Ovary (tissue), 9 donors: Measurements from ENCODE around the gene ITGAE. TPM values are rescaled to one million over a fixed set of nuclear protein-coding genes. Genes with fewer than 3 reads are reported as not detected.

ENCODE experiments used
- DNase-seq, 5 donors: peaks; one replicate each; pipeline ENCODE4 v3.0.0-alpha.2; 2019 to 2020
- H3K27ac ChIP-seq, 2 donors: fragments of 200-600 bp; one replicate each; pipeline versions ENCODE4 v1.5.1 to v1.8.0; 2019 to 2022
- H3K27me3 ChIP-seq: fragments of 200-600 bp; one replicate; pipeline ENCODE4 v1.8.0; 2022
- H3K36me3 ChIP-seq: fragments of 200-600 bp; sonication (generic); one replicate; pipeline ENCODE4 v1.5.1; 2019
- H3K4me1 ChIP-seq: one replicate; pipeline ENCODE4 v1.8.1; 2013; ENCODE audit warnings: mild to moderate bottlenecking, moderate library complexity; ENCODE audit not compliant: insufficient read depth
- H3K4me3 ChIP-seq: fragments of 200-600 bp; sonication (generic); one replicate; pipeline ENCODE4 v1.5.1; 2017
- H3K9me3 ChIP-seq, 2 donors: fragments of 200-600 bp in 1 of 2; sonication (generic) in 1 of 2; one replicate each; pipeline versions ENCODE4 v1.5.1 to v1.8.1; 2013 to 2019; ENCODE audit warnings: mild to moderate bottlenecking in 1 of 2, moderate library complexity in 1 of 2
- EP300 ChIP-seq: sonication (generic); formaldehyde crosslinking; IDR thresholded peaks from one replicate; pipeline ENCODE4 v1.6.1; 2017; ENCODE audit warnings: antibody characterized with exemption
- POLR2A ChIP-seq: fragments of 450-650 bp; IDR thresholded peaks from one replicate; pipeline ENCODE4 v1.6.1; 2017; ENCODE audit warnings: antibody characterized with exemption, mild to moderate bottlenecking, moderate library complexity
- WGBS, 3 donors: extraction: QIAGEN DNeasy Blood & Tissue Kit in 1 of 3; methylation state at CpG; one replicate each; pipeline versions ENCODE4 v1.1.5 to v1.1.7; 2013 to 2017; 5-methylcytosine and 5-hydroxymethylcytosine counted together
- intact Hi-C, 4 donors: fragments of 100-400 bp; cut with DNase I; formaldehyde crosslinking; loops; one replicate each; pipeline versions ENCODE4 v1.11.0 to v1.15.1; 2022 to 2023
- polyA plus RNA-seq, 2 donors: library from polyadenylated mRNA; stranded (reverse); fragments of 200-250 nt in 1 of 2; fragments of 350-450 nt in 1 of 2; fragmentation: Illumina TruSeq in 1 of 2; extraction: RNeasy Lipid Tissue Mini Kit (QIAGEN cat#74804) in 1 of 2; gene quantifications; one replicate each; pipeline ENCODE4 v1.2.3, GENCODE V29; 2013 to 2014
- total RNA-seq, 7 donors: library from RNA; depleted of rRNA in 2 of 7; stranded (reverse); fragments of >200 nt in 2 of 7; fragmentation: NEBNext Ultra II Directional in 3 of 7; extraction: Animal tissue kit (Norgen Biotek cat#: 25700) in 3 of 7; gene quantifications; one replicate each; pipeline versions ENCODE4 v1.1.0 to v1.2.4, GENCODE V29; 2016 to 2023
- TF ChIP-seq, protein P1 (sequence below), 3 donors: fragments of 450-650 bp in 2 of 3; fragments of 200-600 bp in 1 of 3; IDR thresholded peaks; one replicate each; pipeline versions ENCODE4 v1.5.1 to v1.8.0; 2016 to 2022; ENCODE audit warnings: antibody characterized with exemption in 3 of 3, mild to moderate bottlenecking in 1 of 3
- donor health status: DM: no; HTN: no; CAD: no; lungs with moderate emphysema.
- donor health status: DM: no; HTN: no; CAD: no.
- donor health status: Bipolar disorder and iron deficiency.
- donor health status: DM: yes; HTN: yes; CAD: no.
- donor health status: DM: no; HTN: no; CAD: no.
- donor health status: DM: yes; HTN: yes; CAD: no.

The ITGAE gene
- total and polyA plus RNA-seq, 9 donors, result 13.3 to 27.0 (median 17.2) TPM

DNA sequence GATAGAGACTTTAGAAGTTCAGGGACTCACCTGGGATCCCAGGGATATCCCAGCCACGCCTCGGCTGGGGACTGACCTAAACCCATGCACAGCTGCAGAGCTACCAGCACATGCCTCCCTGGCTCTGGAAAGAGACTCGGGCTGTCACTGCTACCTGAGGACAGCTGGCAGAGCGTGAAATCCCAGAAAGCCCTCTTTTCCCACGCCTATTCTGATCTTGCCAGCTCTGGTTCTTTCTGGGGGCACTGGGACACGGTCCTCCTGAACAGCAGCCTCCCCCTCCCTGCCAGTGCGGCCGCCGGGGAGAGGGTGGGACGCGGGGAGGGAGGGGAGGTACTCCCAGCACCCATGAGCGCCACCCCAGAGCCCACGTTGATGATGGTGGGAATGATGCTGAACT lies 115.8 kb downstream of the ITGAE start:
- no peak for TF ChIP-seq EP300
- no peak for TF ChIP-seq POLR2A
- TF ChIP-seq, protein P1, sequence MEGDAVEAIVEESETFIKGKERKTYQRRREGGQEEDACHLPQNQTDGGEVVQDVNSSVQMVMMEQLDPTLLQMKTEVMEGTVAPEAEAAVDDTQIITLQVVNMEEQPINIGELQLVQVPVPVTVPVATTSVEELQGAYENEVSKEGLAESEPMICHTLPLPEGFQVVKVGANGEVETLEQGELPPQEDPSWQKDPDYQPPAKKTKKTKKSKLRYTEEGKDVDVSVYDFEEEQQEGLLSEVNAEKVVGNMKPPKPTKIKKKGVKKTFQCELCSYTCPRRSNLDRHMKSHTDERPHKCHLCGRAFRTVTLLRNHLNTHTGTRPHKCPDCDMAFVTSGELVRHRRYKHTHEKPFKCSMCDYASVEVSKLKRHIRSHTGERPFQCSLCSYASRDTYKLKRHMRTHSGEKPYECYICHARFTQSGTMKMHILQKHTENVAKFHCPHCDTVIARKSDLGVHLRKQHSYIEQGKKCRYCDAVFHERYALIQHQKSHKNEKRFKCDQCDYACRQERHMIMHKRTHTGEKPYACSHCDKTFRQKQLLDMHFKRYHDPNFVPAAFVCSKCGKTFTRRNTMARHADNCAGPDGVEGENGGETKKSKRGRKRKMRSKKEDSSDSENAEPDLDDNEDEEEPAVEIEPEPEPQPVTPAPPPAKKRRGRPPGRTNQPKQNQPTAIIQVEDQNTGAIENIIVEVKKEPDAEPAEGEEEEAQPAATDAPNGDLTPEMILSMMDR (IDR thresholded peaks at IDR 0.05), result no peak
- H3K9me3 ChIP-seq, result no peaks in the 10 kb centered on the region
- H3K36me3 ChIP-seq, result no peaks in the 10 kb centered on the region
- H3K4me1 ChIP-seq, result no peaks in the 10 kb centered on the region
- WGBS, 3 donors, result 16 to 22% (median 17%) methylated on average over 13 of the region's 13 CpGs
- DNase-seq, result no peak
- no peaks in the 10 kb centered on the region for H3K27me3 ChIP-seq
- intact Hi-C loops, result no loop called here
- H3K4me3 ChIP-seq, result no peak overlapping the region
- no peak overlapping the region for H3K27ac ChIP-seq

DNA sequence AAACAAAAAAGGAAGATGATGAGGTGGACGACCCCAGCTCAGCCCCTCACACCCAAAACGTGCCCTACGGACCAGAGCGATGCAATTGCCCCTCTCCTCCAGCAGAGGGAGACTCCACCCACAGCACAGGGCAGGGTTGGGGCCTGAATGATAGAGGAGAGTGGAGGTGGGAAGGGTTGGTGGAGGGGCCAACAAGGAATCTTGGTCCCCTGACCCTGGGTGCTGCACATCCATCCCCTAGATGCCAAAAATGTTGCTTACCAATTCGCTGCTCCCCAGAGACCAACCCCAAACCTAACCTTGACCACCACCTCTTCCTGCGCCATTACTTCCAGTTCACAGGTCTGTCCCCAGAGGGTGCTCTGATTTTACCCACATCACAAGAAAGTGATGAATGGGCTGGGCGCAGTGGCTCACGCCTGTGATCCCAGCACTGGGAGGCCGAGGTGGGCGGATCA lies 117.9 kb downstream of the ITGAE start:
- TF ChIP-seq, protein P1 (IDR thresholded peaks at IDR 0.05), result peak; percentile 18 to 33 (median 22)
- TF ChIP-seq EP300 (no peak), POLR2A (no peak)
- intact Hi-C loops, result no loop called here
- no peaks in the 10 kb centered on the region for H3K27me3 ChIP-seq
- H3K9me3 ChIP-seq, result no peaks in the 10 kb centered on the region
- no peak overlapping the region for H3K27ac ChIP-seq
- H3K4me3 ChIP-seq, result no peak overlapping the region
- DNase-seq, result no peak
- no peaks in the 10 kb centered on the region for H3K36me3 ChIP-seq
- 35 to 40% (median 36%) methylated on average over 10 of the region's 10 CpGs for WGBS, 3 donors
- no peaks in the 10 kb centered on the region for H3K4me1 ChIP-seq

DNA sequence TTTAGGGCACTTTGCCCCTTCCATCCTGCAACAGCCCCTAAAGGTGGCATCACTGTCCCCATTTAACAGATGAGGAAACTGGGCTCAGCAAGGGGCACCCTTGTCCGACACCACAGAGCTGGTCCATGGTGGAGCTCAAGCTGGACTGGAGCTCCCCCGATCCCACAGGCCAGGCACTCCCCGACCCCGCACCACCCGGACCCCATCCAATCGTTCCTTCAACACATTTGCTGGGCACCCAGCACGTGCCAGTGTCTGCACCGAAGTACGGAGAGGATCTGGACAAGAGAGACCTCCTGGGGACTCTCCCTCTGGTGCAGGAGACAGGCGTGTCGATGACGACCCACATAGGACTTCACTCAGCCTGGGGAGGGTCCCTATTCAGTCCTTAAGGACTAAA lies 119.0 kb downstream of the ITGAE start:
- H3K4me3 ChIP-seq, result no peak overlapping the region
- H3K36me3 ChIP-seq, result no peaks in the 10 kb centered on the region
- H3K27me3 ChIP-seq, result no peaks in the 10 kb centered on the region
- WGBS, 3 donors, result 86 to 89% (median 87%) methylated on average over 12 of the region's 12 CpGs
- H3K9me3 ChIP-seq, result no peaks in the 10 kb centered on the region
- TF ChIP-seq EP300, result no peak
- no peak for TF ChIP-seq POLR2A
- TF ChIP-seq, protein P1 (IDR thresholded peaks at IDR 0.05), result no peak
- DNase-seq, result no peak
- intact Hi-C loops, result no loop called here
- no peaks in the 10 kb centered on the region for H3K4me1 ChIP-seq
- H3K27ac ChIP-seq, result no peak overlapping the region

DNA sequence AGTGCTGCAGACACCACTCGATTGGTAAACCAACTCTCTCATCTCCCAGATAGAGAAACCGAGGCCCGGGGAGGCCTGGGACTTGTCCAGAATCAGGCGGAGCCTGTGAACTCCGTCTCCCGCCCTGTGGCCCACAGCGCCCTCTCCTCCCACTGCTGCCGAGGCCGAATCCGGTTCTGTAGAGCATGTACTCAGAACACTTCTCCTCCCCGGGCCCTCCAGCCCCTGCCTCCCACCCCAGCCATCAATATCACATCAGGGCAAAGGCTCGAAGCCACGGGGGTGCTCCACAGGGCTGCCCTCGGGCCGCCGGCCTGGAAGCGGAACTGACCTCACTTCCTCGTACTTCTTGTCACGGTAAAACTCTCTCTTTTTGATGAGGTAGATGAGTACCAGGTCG lies 119.4 kb downstream of the ITGAE start:
- H3K27me3 ChIP-seq, result no peaks in the 10 kb centered on the region
- no peak overlapping the region for H3K27ac ChIP-seq
- intact Hi-C loops, result no loop called here

More for the DNA sequence above, 119.4 kb downstream of the ITGAE start:
- WGBS, 3 donors, result 75 to 76% (median 75%) methylated on average over 20 of the region's 20 CpGs
- Histone ChIP-seq H3K4me1 (no peaks in the 10 kb centered on the region), H3K4me3 (no peak overlapping the region), H3K9me3 (no peaks in the 10 kb centered on the region), H3K36me3 (no peaks in the 10 kb centered on the region)
- TF ChIP-seq, protein P1 (IDR thresholded peaks at IDR 0.05), result no peak
- TF ChIP-seq POLR2A, result no peak
- no peak for DNase-seq
